ENCODE data around the gene MRPL58. TPM values are rescaled to one million over a fixed set of nuclear protein-coding genes. Genes with fewer than 3 reads are reported as not detected.
A peak's percentile ranks its signal among the peaks of the same experiment; 100 is the strongest.
"Not testable (repeated sequence)": the region's sequence is repeated elsewhere in the genome, so short reads cannot be mapped to it uniquely, and the experiment has no call there.

The MRPL58 gene
- total RNA-seq, 2 experiments from 2014 or later: 5.4 to 7.1 TPM

DNA sequence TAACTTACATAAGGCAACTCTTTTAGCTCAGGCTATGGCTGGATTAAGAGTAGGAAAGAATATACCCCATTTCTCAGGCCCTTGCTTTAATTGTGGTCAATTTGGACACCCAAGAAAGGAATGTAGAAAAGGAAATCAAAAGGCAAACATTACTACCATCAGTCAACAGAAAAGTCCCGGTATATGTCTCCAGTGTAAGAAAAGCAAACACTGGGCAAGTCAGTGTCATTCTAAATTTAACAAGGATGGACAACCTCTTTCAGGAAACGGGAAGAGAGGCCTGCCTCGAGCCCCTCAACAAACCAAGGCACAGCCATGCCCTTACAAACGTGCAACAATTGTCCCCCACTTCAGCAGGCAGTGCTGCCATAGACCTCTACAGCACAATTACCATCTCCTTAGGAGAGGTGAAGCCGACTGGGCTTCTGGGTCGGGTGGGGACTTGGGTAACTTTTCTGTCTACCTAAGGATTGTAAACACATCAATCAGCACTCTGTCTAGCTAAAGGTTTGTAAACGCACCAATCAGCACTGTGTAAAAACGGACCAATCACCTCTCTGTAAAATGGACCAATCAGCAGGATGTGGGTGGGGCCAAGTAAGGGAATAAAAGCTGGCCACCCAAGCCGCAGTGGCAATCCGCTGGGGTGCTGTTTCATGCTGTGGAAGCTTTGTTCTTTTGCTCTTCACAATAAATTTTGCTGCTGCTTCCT lies 12.4 kb downstream of the MRPL58 start:
- intact Hi-C loops (cut with DNase I, micrococcal nuclease): no loop called here
- peaks cover 13% of the 10 kb centered on the region for H3K4me1 ChIP-seq (ENCODE audit: insufficient read depth, low read length)
- ChIA-PET POLR2A (interaction anchor here (0.7 to 3.8 kb wide), 8 partner anchors 10 to 177 kb away, joined by 3 to 37 read pairs (median 3); partner anchors contain the start of genes ATP5PD, KCTD2 and MRPL58), CTCF (interaction anchor here (1.4 to 4.0 kb wide), 3 partner anchors 12 to 67 kb away, joined by 3 to 13 read pairs (median 4); partner anchors contain the start of gene MRPL58)
- Mint-ChIP-seq H3K4me3 (peak overlapping the region; percentile 56), H3K27me3 (no peaks in the 10 kb centered on the region), H3K36me3 (ENCODE audit: low read depth) (peaks cover 36% of the 10 kb centered on the region), H3K9me3 (no peaks in the 10 kb centered on the region), H3K27ac (peak overlapping the region; percentile 70), H3K4me1 (ENCODE audit: low read depth) (peaks cover 32% of the 10 kb centered on the region)
- no peaks in the 10 kb centered on the region for H3K27me3 ChIP-seq (ENCODE audit: control insufficient read depth in 1 of 2, insufficient read depth in 2 of 2, low read length in 2 of 2)
- H3K4me3 ChIP-seq (ENCODE audit: low read length): no peak overlapping the region
- H3K27ac ChIP-seq (ENCODE audit: low read depth in 1 of 2, low read length in 2 of 2): no peak overlapping the region
- ATAC-seq (ENCODE audit: poor library complexity): peak; percentile 69
- DNase-seq: peak in 8 of 14 experiments; percentile 17 to 55 (median 36)
- peaks cover 30% of the 10 kb centered on the region for H3K36me3 ChIP-seq (ENCODE audit: insufficient read depth, low read length)
- no peaks in the 10 kb centered on the region for H3K9me3 ChIP-seq (ENCODE audit: control insufficient read depth in 1 of 2, insufficient read depth in 1 of 2, low read length in 2 of 2)
- TF ChIP-seq, protein P1, sequence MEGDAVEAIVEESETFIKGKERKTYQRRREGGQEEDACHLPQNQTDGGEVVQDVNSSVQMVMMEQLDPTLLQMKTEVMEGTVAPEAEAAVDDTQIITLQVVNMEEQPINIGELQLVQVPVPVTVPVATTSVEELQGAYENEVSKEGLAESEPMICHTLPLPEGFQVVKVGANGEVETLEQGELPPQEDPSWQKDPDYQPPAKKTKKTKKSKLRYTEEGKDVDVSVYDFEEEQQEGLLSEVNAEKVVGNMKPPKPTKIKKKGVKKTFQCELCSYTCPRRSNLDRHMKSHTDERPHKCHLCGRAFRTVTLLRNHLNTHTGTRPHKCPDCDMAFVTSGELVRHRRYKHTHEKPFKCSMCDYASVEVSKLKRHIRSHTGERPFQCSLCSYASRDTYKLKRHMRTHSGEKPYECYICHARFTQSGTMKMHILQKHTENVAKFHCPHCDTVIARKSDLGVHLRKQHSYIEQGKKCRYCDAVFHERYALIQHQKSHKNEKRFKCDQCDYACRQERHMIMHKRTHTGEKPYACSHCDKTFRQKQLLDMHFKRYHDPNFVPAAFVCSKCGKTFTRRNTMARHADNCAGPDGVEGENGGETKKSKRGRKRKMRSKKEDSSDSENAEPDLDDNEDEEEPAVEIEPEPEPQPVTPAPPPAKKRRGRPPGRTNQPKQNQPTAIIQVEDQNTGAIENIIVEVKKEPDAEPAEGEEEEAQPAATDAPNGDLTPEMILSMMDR (IDR thresholded peaks at IDR 0.05): no peak

DNA sequence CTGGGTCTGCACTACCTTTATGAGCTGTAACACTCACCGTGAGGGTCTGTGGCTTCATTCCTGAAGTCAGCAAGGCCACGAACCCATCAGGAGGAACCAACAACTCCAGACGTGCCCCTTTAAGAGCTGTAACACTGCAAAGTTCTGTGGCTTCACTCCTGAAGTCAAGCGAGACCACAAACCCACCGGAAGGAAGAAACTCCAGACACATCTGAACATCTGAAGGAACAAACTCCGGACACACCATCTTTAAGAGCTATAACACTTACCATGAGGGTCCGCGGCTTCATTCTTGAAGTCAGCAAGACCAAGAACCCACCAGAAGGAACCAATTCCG lies 12.9 kb downstream of the MRPL58 start:
- H3K27me3 Mint-ChIP-seq: not testable (repeated sequence)
- peak; percentile 41 for ATAC-seq (ENCODE audit: poor library complexity)

DNA sequence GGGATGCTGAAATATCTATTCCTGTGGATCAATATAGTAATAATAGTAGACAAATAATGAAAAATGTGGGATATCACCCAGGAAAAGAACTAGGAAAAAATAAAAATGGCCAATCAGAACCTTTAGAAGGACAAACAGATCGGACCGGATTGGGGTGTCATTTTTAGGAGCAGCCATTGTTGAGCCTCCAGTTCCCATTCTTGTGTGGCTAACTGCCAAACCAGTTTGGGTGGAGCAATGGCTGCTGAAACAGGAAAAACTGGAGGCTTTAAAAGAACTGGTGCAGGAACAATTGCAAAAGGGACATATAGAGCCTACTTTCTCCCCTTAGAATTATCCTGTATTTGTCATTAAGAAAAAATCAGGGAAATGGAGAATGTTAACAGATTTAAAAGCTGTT lies 14.2 kb downstream of the MRPL58 start:
- Mint-ChIP-seq H3K36me3 (ENCODE audit: low read depth) (peaks cover 20% of the 10 kb centered on the region), H3K4me1 (ENCODE audit: low read depth) (peaks cover 41% of the 10 kb centered on the region)
- intact Hi-C loops (cut with DNase I, micrococcal nuclease); H3K27ac Mint-ChIP-seq; H3K9me3 ChIP-seq (ENCODE audit: control insufficient read depth in 1 of 2, insufficient read depth in 1 of 2, low read length in 2 of 2); ATAC-seq (ENCODE audit: poor library complexity); DNase-seq; H3K27ac ChIP-seq (ENCODE audit: low read depth in 1 of 2, low read length in 2 of 2); H3K4me3 Mint-ChIP-seq; H3K9me3 Mint-ChIP-seq; H3K4me3 ChIP-seq (ENCODE audit: low read length); H3K27me3 ChIP-seq (ENCODE audit: control insufficient read depth in 1 of 2, insufficient read depth in 2 of 2, low read length in 2 of 2); CTCF ChIA-PET; H3K27me3 Mint-ChIP-seq: not testable (repeated sequence)
- POLR2A ChIA-PET: interaction anchor here (3.8 kb wide), 1 partner anchor 9 kb away, joined by 37 read pairs; no protein-coding TSS in a partner anchor
- H3K4me1 ChIP-seq (ENCODE audit: insufficient read depth, low read length): peaks cover 13% of the 10 kb centered on the region
- peaks cover 12% of the 10 kb centered on the region for H3K36me3 ChIP-seq (ENCODE audit: insufficient read depth, low read length)

More for the DNA sequence above, 12.9 kb downstream of the MRPL58 start:
- Histone ChIP-seq H3K4me1 (ENCODE audit: insufficient read depth, low read length) (peaks cover 13% of the 10 kb centered on the region), H3K36me3 (ENCODE audit: insufficient read depth, low read length) (peaks cover 25% of the 10 kb centered on the region)
- H3K9me3 Mint-ChIP-seq; H3K4me3 ChIP-seq (ENCODE audit: low read length); H3K9me3 ChIP-seq (ENCODE audit: control insufficient read depth in 1 of 2, insufficient read depth in 1 of 2, low read length in 2 of 2); intact Hi-C loops (cut with DNase I, micrococcal nuclease); H3K27ac ChIP-seq (ENCODE audit: low read depth in 1 of 2, low read length in 2 of 2); H3K27me3 ChIP-seq (ENCODE audit: control insufficient read depth in 1 of 2, insufficient read depth in 2 of 2, low read length in 2 of 2): not testable (repeated sequence)
- peak overlapping the region; percentile 56 for H3K4me3 Mint-ChIP-seq
- ChIA-PET CTCF (interaction anchor here (4.0 kb wide), 1 partner anchor 13 kb away, joined by 13 read pairs; the partner anchor contains the start of gene MRPL58), POLR2A (interaction anchor here (0.7 to 3.8 kb wide), 7 partner anchors 10 to 176 kb away, joined by 3 to 37 read pairs (median 3); partner anchors contain the start of genes ATP5PD, KCTD2 and MRPL58)
- peaks cover 33% of the 10 kb centered on the region for H3K36me3 Mint-ChIP-seq (ENCODE audit: low read depth)
- peaks cover 35% of the 10 kb centered on the region for H3K4me1 Mint-ChIP-seq (ENCODE audit: low read depth)
- DNase-seq: peak in 1 of 14 experiments; percentile 19
- H3K27ac Mint-ChIP-seq: peak overlapping the region; percentile 70

DNA sequence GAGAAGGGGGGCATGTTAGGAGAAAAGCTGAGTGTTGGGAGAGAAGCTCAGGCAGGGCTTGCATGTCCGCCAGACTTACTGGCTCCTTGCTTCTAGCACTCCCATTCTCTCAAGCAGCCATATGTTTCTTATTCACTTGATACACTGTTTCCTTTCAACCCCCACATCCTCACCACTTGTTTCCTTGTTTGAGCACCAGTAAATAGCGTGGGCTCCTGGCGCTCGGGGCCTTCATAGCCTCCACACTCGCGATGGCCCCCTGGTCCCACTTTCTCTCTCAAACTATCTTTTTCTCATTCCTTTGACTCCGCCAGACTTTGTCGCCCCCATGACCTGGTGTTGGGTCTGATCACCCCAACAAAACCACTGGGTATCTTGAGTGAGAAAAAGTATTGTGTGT lies 17.7 kb downstream of the MRPL58 start:
- Mint-ChIP-seq H3K4me3 (no peak overlapping the region), H3K9me3 (peaks cover 3% of the 10 kb centered on the region), H3K36me3 (ENCODE audit: low read depth) (peaks cover 30% of the 10 kb centered on the region), H3K27me3 (peaks cover 22% of the 10 kb centered on the region), H3K4me1 (ENCODE audit: low read depth) (peaks cover 54% of the 10 kb centered on the region), H3K27ac (peak overlapping the region; percentile 43)
- Histone ChIP-seq H3K27me3 (ENCODE audit: control insufficient read depth in 1 of 2, insufficient read depth in 2 of 2, low read length in 2 of 2) (no peaks in the 10 kb centered on the region), H3K4me1 (ENCODE audit: insufficient read depth, low read length) (peaks cover 39% of the 10 kb centered on the region), H3K27ac (ENCODE audit: low read depth in 1 of 2, low read length in 2 of 2) (no peak overlapping the region), H3K4me3 (ENCODE audit: low read length) (no peak overlapping the region), H3K9me3 (ENCODE audit: control insufficient read depth in 1 of 2, insufficient read depth in 1 of 2, low read length in 2 of 2) (no peaks in the 10 kb centered on the region), H3K36me3 (ENCODE audit: insufficient read depth, low read length) (no peaks in the 10 kb centered on the region)
- ATAC-seq (ENCODE audit: poor library complexity) (no peak), DNase-seq (no peak)
- ChIA-PET CTCF (no interaction called here), POLR2A (no interaction called here)
- intact Hi-C loops (cut with DNase I, micrococcal nuclease): no loop called here
- TF ChIP-seq, protein P1 (IDR thresholded peaks at IDR 0.05): no peak
